Suprapubic skin (tissue), 4 donors: Measurements from ENCODE around the gene SUPT20HL1. TPM values are rescaled to one million over a fixed set of nuclear protein-coding genes. Genes with fewer than 3 reads are reported as not detected.
"Not testable (repeated sequence)": the region's sequence is repeated elsewhere in the genome, so short reads cannot be mapped to it uniquely, and the experiment has no call there.

Experiments used
- DNase-seq, 2 donors: peaks; one replicate each; pipeline ENCODE4 v3.0.0-alpha.2; 2019; ENCODE audit warnings: low spot score in 2 of 2
- H3K27ac ChIP-seq: fragments of 200-600 bp; sonication (generic); one replicate; pipeline ENCODE4 v1.5.1; 2019
- H3K27me3 ChIP-seq: fragments of 200-600 bp; sonication (generic); one replicate; pipeline ENCODE4 v1.5.1; 2019
- H3K36me3 ChIP-seq: fragments of 200-600 bp; sonication (generic); one replicate; pipeline ENCODE4 v1.5.1; 2019
- H3K4me1 ChIP-seq: fragments of 200-600 bp; sonication (generic); one replicate; pipeline ENCODE4 v1.5.1; 2019
- H3K4me3 ChIP-seq: fragments of 200-600 bp; sonication (generic); one replicate; pipeline ENCODE4 v1.5.1; 2019; ENCODE audit warnings: mild to moderate bottlenecking
- H3K9me3 ChIP-seq: fragments of 200-600 bp; sonication (generic); one replicate; pipeline ENCODE4 v1.5.1; 2019
- EP300 ChIP-seq: sonication (generic); formaldehyde crosslinking; IDR thresholded peaks from one replicate; pipeline ENCODE4 v1.6.1; 2017; ENCODE audit warnings: antibody characterized with exemption
- POLR2A ChIP-seq, 2 donors: fragments of 450-650 bp; IDR thresholded peaks; one replicate each; pipeline ENCODE4 v1.6.1; 2017; ENCODE audit warnings: antibody characterized with exemption in 2 of 2, mild to moderate bottlenecking in 2 of 2, moderate library complexity in 2 of 2
- POLR2AphosphoS5 ChIP-seq, 3 donors: sonication (generic); formaldehyde crosslinking; IDR thresholded peaks; one replicate each; pipeline ENCODE4 v1.6.1; 2017; ENCODE audit warnings: antibody characterized with exemption in 3 of 3
- WGBS: methylation state at CpG from one replicate; pipeline ENCODE4 v1.1.5; 2018; 5-methylcytosine and 5-hydroxymethylcytosine counted together
- total RNA-seq, 4 donors: library from RNA; depleted of rRNA; stranded (reverse); fragments of >200 nt; gene quantifications; one replicate each; pipeline ENCODE4 v1.1.0, GENCODE V29; 2016
- TF ChIP-seq, protein P1 (sequence below), 2 donors: fragments of 200-600 bp in 1 of 2; fragments of 450-650 bp in 1 of 2; sonication (generic) in 1 of 2; IDR thresholded peaks; one replicate each; pipeline ENCODE4 v1.5.1; 2016 to 2019; ENCODE audit warnings: antibody characterized with exemption in 2 of 2, mild to moderate bottlenecking in 1 of 2, moderate library complexity in 1 of 2

The SUPT20HL1 gene
- total RNA-seq, 4 donors from 2014 or later: not detected

DNA sequence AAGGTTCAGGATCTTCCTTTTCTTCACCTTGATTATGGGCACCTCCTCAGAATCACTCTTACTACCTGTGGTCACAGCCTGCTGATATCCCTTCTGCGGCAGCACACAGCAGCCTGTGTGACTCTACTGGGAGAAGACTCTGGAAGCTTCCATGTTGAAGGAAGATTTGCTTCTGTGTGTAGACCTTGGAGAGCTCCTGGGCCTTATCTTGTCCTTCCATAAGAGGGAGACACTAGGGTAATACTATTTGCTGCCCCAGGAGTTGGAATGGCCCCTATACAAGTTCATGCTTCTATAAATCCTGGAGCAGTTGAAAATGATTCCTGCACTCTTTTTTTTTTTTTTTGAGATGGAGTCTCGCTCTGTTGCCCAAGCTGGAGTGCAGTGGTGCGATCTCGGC is 10.2 kb upstream of the SUPT20HL1 start:
- H3K4me1 ChIP-seq: no peaks in the 10 kb centered on the region
- H3K27ac ChIP-seq: no peak overlapping the region
- H3K36me3 ChIP-seq: no peaks in the 10 kb centered on the region
- H3K4me3 ChIP-seq: no peak overlapping the region
- H3K27me3 ChIP-seq: no peaks in the 10 kb centered on the region
- no peak for DNase-seq
- H3K9me3 ChIP-seq: no peaks in the 10 kb centered on the region
- TF ChIP-seq, protein P1, sequence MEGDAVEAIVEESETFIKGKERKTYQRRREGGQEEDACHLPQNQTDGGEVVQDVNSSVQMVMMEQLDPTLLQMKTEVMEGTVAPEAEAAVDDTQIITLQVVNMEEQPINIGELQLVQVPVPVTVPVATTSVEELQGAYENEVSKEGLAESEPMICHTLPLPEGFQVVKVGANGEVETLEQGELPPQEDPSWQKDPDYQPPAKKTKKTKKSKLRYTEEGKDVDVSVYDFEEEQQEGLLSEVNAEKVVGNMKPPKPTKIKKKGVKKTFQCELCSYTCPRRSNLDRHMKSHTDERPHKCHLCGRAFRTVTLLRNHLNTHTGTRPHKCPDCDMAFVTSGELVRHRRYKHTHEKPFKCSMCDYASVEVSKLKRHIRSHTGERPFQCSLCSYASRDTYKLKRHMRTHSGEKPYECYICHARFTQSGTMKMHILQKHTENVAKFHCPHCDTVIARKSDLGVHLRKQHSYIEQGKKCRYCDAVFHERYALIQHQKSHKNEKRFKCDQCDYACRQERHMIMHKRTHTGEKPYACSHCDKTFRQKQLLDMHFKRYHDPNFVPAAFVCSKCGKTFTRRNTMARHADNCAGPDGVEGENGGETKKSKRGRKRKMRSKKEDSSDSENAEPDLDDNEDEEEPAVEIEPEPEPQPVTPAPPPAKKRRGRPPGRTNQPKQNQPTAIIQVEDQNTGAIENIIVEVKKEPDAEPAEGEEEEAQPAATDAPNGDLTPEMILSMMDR (IDR thresholded peaks at IDR 0.05): no peak
- TF ChIP-seq POLR2AphosphoS5 (IDR thresholded peaks at IDR 0.05): no peak
- no peak for TF ChIP-seq EP300
- TF ChIP-seq POLR2A (IDR thresholded peaks at IDR 0.05): no peak
- WGBS: 91% methylated on average over 4 of the region's 4 CpGs

DNA sequence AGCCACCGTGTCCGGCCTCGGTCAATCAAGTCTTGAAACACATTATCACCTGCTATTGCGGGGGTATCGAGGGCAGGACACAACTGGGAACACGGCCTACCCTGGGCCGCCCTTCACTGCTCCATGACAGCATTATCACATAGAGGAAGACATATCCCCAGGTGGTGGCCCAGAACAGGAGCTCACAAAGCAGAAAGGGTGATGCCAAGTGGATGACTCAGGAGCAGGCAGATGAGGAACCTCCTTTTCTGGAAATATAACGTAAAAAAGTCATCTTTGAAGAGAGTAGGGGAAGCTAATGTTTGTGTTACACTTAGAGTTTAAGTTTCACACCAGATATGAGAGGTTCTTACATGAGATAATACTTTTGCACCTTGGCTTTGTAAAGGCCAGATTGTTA is 5.3 kb upstream of the SUPT20HL1 start:
- Histone ChIP-seq H3K36me3 (no peaks in the 10 kb centered on the region), H3K27ac (no peak overlapping the region), H3K4me1 (no peaks in the 10 kb centered on the region), H3K27me3 (no peaks in the 10 kb centered on the region), H3K9me3 (no peaks in the 10 kb centered on the region), H3K4me3 (no peak overlapping the region)
- TF ChIP-seq, protein P1 (IDR thresholded peaks at IDR 0.05): no peak
- TF ChIP-seq EP300 (no peak), POLR2AphosphoS5 (IDR thresholded peaks at IDR 0.05) (no peak), POLR2A (IDR thresholded peaks at IDR 0.05) (no peak)
- no peak for DNase-seq
- WGBS: 81% methylated on average over 8 of the region's 8 CpGs

DNA sequence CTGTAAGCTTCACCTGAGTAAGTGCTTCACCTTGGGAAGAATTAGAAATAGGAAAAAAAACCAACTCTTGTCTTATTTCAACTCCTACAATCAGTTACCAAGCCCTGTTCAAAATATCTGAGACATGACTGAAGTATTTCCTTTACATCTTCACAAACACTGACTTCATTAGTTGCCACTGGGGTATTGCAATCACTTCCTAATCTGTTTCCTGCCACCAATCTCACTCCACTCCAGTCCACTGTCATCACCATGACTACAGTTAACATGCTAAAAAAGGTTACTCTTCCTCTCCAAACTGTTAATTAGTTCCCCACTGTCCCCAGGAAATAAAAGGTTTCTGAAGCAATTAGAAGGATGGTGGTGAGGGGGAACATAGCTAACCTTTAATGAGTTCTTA is 3.3 kb upstream of the SUPT20HL1 start:
- H3K27me3 ChIP-seq: no peaks in the 10 kb centered on the region
- TF ChIP-seq EP300 (no peak), POLR2A (IDR thresholded peaks at IDR 0.05) (no peak), POLR2AphosphoS5 (IDR thresholded peaks at IDR 0.05) (no peak)
- TF ChIP-seq, protein P1 (IDR thresholded peaks at IDR 0.05): no peak

DNA sequence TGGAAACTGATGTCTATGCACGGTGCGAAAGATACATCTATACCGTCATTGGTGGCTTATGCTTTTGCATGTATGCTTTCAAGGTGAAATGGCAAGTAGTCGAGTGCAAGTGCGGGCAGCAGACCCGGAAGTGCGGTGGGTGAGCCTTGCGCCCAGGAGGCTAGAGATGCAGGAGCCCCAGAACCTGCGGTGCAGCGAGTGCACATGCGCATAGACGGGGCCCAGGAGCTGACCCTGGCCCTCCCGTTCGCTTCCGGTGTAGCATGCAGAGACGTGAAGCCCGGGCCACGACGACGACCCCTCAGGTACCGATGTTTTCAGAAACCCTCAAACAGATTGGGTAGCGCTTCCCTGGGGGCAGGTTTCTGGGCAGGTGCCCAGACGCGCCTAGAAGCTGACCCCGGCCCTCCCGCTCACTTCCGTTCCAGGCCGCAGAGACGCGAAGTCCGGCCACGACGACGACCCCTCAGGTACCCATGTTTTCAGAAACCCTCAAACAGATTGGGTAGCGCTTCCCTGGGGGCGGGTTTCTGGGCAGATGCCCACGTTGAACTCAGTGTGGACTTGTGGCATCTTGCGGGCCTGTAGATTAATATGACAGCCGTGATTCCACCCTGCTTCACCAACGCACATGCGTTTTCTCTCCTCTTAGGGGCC is 1.8 kb downstream of the SUPT20HL1 start:
- not testable (repeated sequence) for H3K27me3 ChIP-seq, H3K9me3 ChIP-seq
- 88% methylated on average over 28 of the region's 41 CpGs for WGBS

More for the DNA sequence above, 3.3 kb upstream of the SUPT20HL1 start:
- DNase-seq: no peak
- H3K4me3 ChIP-seq: no peak overlapping the region
- no peaks in the 10 kb centered on the region for H3K9me3 ChIP-seq
- H3K36me3 ChIP-seq: no peaks in the 10 kb centered on the region
- H3K4me1 ChIP-seq: no peaks in the 10 kb centered on the region
- no peak overlapping the region for H3K27ac ChIP-seq

DNA sequence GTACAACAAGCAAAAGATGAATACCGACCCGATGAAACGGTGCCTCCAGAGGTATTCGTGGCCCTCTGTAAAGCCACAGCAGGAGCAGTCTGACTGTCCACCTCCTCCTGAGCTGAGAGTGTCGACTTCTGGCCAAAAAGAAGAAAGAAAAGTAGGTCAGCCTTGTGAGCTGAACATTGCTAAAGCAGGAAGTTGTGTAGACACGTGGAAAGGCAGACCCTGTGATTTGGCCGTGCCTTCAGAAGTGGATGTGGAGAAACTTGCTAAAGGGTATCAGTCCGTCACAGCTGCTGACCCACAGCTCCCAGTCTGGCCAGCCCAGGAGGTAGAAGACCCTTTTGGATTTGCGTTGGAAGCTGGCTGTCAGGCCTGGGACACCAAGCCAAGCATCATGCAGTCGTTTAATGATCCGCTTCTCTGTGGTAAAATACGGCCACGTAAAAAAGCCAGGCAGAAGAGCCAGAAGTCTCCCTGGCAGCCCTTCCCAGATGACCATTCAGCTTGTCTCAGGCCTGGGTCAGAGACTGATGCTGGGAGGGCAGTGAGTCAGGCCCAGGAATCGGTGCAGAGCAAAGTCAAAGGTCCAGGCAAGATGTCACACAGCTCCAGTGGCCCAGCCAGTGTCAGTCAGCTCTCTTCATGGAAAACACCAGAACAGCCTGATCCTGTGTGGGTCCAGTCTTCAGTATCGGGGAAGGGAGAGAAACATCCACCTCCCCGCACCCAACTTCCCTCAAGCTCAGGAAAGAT is 3.2 kb downstream of the SUPT20HL1 start:
- H3K9me3 ChIP-seq, DNase-seq, H3K36me3 ChIP-seq, H3K4me1 ChIP-seq, H3K27ac ChIP-seq, H3K4me3 ChIP-seq, H3K27me3 ChIP-seq: not testable (repeated sequence)
- 72% methylated on average over 11 of the region's 16 CpGs for WGBS

More for the DNA sequence above, 1.8 kb downstream of the SUPT20HL1 start:
- DNase-seq, H3K27ac ChIP-seq, H3K4me1 ChIP-seq, H3K36me3 ChIP-seq, H3K4me3 ChIP-seq: not testable (repeated sequence)

DNA sequence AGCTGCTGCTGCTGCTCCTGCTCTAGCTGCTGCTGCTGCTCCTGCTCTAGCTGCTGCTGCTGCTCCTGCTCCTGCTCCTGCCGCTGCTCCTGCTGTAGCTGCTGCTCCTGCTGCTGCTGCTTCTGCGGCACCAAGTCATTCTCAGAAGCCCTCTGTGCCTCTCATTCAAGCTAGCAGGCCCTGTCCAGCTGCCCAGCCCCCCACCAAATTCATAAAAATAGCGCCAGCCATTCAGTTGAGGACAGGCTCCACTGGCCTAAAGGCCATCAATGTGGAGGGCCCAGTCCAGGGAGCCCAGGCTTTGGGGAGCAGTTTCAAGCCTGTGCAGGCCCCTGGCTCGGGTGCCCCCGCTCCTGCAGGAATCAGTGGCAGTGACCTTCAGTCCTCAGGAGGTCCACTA is 3.9 kb downstream of the SUPT20HL1 start:
- Histone ChIP-seq H3K4me3 (no peak overlapping the region), H3K27ac (no peak overlapping the region), H3K27me3 (no peaks in the 10 kb centered on the region), H3K9me3 (no peaks in the 10 kb centered on the region), H3K36me3 (no peaks in the 10 kb centered on the region), H3K4me1 (no peaks in the 10 kb centered on the region)
- 89% methylated on average over 3 of the region's 5 CpGs for WGBS
- no peak for TF ChIP-seq POLR2AphosphoS5 (IDR thresholded peaks at IDR 0.05)
- TF ChIP-seq POLR2A (IDR thresholded peaks at IDR 0.05): no peak
- TF ChIP-seq EP300: no peak
- TF ChIP-seq, protein P1 (IDR thresholded peaks at IDR 0.05): no peak
- no peak for DNase-seq
